ENCODE results near the gene MUC4. TPM values are rescaled to one million over a fixed set of nuclear protein-coding genes. Genes with fewer than 3 reads are reported as not detected.
"Not testable (repeated sequence)": the region's sequence is repeated elsewhere in the genome, so short reads cannot be mapped to it uniquely, and the experiment has no call there.

Gene MUC4
- total RNA-seq, 2 donors from 2014 or later: not detected

GRCh38 chr3:195777975-195778374, 33.8 kb downstream of the MUC4 start:
- DNase-seq (no peak), ATAC-seq (no peak)
- 58 to 72% methylated on average over 10 to 11 of the region's 11 CpGs for WGBS, 2 donors
- H3K27ac ChIP-seq: no peak overlapping the region
- no peaks in the 10 kb centered on the region for H3K36me3 ChIP-seq (replicated peaks in 1 of 2; ENCODE audit: insufficient read depth in 1 of 2, low read depth in 2 of 2)
- intact Hi-C loops (cut with DNase I): no loop called here
- H3K9me3 ChIP-seq: no peaks in the 10 kb centered on the region
- no peak for TF ChIP-seq CTCF (IDR thresholded peaks at IDR 0.05)
- TF ChIP-seq POLR2A (IDR thresholded peaks at IDR 0.05): no peak
- no peaks in the 10 kb centered on the region for H3K27me3 ChIP-seq
- no peak overlapping the region for H3K4me3 ChIP-seq
- H3K4me1 ChIP-seq: no peaks in the 10 kb centered on the region

- WGBS, 2 donors: 21 to 29% methylated on average over 13 of the region's 13 CpGs
- no peaks in the 10 kb centered on the region for H3K27me3 ChIP-seq
- H3K36me3 ChIP-seq (replicated peaks in 1 of 2; ENCODE audit: insufficient read depth in 1 of 2, low read depth in 2 of 2): no peaks in the 10 kb centered on the region
- no peak overlapping the region for H3K4me3 ChIP-seq
- no peaks in the 10 kb centered on the region for H3K9me3 ChIP-seq
- intact Hi-C loops (cut with DNase I): no loop called here
- peak in 3 of 4 donors; percentile 51 to 63 (median 53) for DNase-seq
- peak; percentile 38 for ATAC-seq
- TF ChIP-seq CTCF (IDR thresholded peaks at IDR 0.05): peak in 5 of 7 experiments; percentile 27 to 51 (median 37)
- no peak for TF ChIP-seq POLR2A (IDR thresholded peaks at IDR 0.05)
- no peak overlapping the region for H3K27ac ChIP-seq
- H3K4me1 ChIP-seq: no peaks in the 10 kb centered on the region
Measured at GRCh38 chr3:195774917-195775316, 36.8 kb downstream of the MUC4 start.

- Histone ChIP-seq H3K27me3 (no peaks in the 10 kb centered on the region), H3K27ac (no peak overlapping the region), H3K9me3 (no peaks in the 10 kb centered on the region), H3K4me3 (no peak overlapping the region), H3K4me1 (no peaks in the 10 kb centered on the region), H3K36me3 (replicated peaks in 1 of 2; ENCODE audit: insufficient read depth in 1 of 2, low read depth in 2 of 2) (no peaks in the 10 kb centered on the region)
- 86 to 87% methylated on average over 19 to 23 of the region's 23 CpGs for WGBS, 2 donors
- ATAC-seq: no peak
- intact Hi-C loops (cut with DNase I): no loop called here
- TF ChIP-seq POLR2A (IDR thresholded peaks at IDR 0.05) (no peak), CTCF (IDR thresholded peaks at IDR 0.05) (no peak)
- no peak for DNase-seq
Measured at GRCh38 chr3:195773956-195774537, 37.7 kb downstream of the MUC4 start.

GRCh38 chr3:195771646-195772300, 40.0 kb downstream of the MUC4 start:
- H3K4me1 ChIP-seq: no peaks in the 10 kb centered on the region
- ATAC-seq (no peak), DNase-seq (no peak)
- 72 to 74% methylated on average over 11 to 14 of the region's 14 CpGs for WGBS, 2 donors
- no peak overlapping the region for H3K27ac ChIP-seq
- TF ChIP-seq POLR2A (IDR thresholded peaks at IDR 0.05): no peak
- no peak for TF ChIP-seq CTCF (IDR thresholded peaks at IDR 0.05)
- intact Hi-C loops (cut with DNase I): no loop called here
- no peaks in the 10 kb centered on the region for H3K9me3 ChIP-seq
- no peaks in the 10 kb centered on the region for H3K36me3 ChIP-seq (replicated peaks in 1 of 2; ENCODE audit: insufficient read depth in 1 of 2, low read depth in 2 of 2)
- H3K27me3 ChIP-seq: no peaks in the 10 kb centered on the region
- no peak overlapping the region for H3K4me3 ChIP-seq

- H3K4me1 ChIP-seq; H3K9me3 ChIP-seq; H3K36me3 ChIP-seq (replicated peaks in 1 of 2; ENCODE audit: insufficient read depth in 1 of 2, low read depth in 2 of 2); H3K27me3 ChIP-seq; DNase-seq; intact Hi-C loops (cut with DNase I); ATAC-seq; H3K27ac ChIP-seq; H3K4me3 ChIP-seq: not testable (repeated sequence)
- 75 to 85% methylated on average over 2 to 4 of the region's 28 CpGs for WGBS, 2 donors
Measured at GRCh38 chr3:195770841-195771645, 40.7 kb downstream of the MUC4 start.

Data from body of pancreas (tissue), 4 donors.